ENCODE results near the gene RAD51B. TPM values are rescaled to one million over a fixed set of nuclear protein-coding genes. Genes with fewer than 3 reads are reported as not detected.

RAD51B gene
- total and polyA plus RNA-seq, 9 of the 15 experiments (the other 6 are each of a cell fraction or from before 2014, with no cell fraction given), result 8.5 to 17.3 (median 11.3) TPM

DNA sequence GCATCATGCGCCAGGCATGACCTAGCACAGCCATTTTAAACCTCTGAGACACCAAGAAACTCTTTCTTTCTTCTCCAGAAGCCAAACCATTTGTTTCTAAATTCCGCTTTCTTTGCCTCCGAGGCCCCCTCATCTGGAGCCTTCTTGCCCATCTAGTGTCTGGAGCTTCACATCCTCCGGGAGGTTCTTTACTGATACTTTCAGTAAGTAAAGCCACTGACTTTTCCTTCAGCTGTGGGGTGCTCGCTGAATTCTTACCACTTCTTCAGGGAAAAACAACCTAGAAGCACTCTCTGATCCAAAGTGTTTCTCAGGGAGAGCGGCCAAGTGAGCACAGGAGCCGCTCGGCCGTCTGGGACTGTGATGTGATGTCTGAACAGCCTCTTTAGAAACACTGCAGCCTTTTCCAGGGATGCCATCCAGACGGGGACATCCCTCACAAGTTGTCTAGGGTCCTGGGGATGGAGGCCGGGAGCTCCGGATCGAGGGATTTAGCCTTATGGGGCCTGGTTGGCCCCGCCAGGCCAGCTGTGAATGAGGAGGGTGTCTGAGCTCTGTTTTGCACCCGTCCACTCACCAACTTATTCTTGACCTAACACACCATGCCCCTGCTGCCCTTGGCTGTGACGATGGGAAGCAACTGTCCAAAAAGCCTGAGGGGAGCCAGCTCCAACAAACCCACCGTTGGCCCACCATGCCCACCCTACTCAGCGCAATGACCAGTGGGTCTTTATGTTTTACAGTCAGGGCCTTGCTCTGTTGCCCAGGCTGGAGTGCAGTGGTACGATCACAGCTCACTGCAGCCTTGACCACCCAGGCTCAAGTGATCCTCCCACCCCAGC, 812.7 kb downstream of the RAD51B start (continued):
- TF ChIP-seq, protein P1, sequence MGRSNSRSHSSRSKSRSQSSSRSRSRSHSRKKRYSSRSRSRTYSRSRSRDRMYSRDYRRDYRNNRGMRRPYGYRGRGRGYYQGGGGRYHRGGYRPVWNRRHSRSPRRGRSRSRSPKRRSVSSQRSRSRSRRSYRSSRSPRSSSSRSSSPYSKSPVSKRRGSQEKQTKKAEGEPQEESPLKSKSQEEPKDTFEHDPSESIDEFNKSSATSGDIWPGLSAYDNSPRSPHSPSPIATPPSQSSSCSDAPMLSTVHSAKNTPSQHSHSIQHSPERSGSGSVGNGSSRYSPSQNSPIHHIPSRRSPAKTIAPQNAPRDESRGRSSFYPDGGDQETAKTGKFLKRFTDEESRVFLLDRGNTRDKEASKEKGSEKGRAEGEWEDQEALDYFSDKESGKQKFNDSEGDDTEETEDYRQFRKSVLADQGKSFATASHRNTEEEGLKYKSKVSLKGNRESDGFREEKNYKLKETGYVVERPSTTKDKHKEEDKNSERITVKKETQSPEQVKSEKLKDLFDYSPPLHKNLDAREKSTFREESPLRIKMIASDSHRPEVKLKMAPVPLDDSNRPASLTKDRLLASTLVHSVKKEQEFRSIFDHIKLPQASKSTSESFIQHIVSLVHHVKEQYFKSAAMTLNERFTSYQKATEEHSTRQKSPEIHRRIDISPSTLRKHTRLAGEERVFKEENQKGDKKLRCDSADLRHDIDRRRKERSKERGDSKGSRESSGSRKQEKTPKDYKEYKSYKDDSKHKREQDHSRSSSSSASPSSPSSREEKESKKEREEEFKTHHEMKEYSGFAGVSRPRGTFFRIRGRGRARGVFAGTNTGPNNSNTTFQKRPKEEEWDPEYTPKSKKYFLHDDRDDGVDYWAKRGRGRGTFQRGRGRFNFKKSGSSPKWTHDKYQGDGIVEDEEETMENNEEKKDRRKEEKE (IDR thresholded peaks at IDR 0.05; ENCODE audit: borderline replicate concordance in 1 of 2, control insufficient read depth in 1 of 2, low read depth in 2 of 2, low read length in 1 of 2), result no peak
- TF ChIP-seq, protein P2, sequence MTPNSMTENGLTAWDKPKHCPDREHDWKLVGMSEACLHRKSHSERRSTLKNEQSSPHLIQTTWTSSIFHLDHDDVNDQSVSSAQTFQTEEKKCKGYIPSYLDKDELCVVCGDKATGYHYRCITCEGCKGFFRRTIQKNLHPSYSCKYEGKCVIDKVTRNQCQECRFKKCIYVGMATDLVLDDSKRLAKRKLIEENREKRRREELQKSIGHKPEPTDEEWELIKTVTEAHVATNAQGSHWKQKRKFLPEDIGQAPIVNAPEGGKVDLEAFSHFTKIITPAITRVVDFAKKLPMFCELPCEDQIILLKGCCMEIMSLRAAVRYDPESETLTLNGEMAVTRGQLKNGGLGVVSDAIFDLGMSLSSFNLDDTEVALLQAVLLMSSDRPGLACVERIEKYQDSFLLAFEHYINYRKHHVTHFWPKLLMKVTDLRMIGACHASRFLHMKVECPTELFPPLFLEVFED (CRISPR knock-in tag; conservative IDR thresholded peaks at IDR 0.05), result no peak
- TF ChIP-seq ZNF79 (CRISPR knock-in tag; IDR thresholded peaks at IDR 0.05; ENCODE audit: low read depth) (no peak), SMARCB1 (IDR thresholded peaks at IDR 0.05; ENCODE audit: insufficient read length, low read depth) (no peak), FOXA1 (IDR thresholded peaks at IDR 0.05; ENCODE audit: borderline replicate concordance) (no peak)

All from K562 (cell line).